HG03565 (cell line): ENCODE results near the gene TMEM266.

Experiments
- ATAC-seq: cut with Tn5 transposase; IDR thresholded peaks from one replicate; pipeline ENCODE4 v1.9.1; 2021; ENCODE audit warnings: mild to moderate bottlenecking, moderate library complexity; ENCODE audit not compliant: unreplicated experiment

The TMEM266 gene

DNA sequence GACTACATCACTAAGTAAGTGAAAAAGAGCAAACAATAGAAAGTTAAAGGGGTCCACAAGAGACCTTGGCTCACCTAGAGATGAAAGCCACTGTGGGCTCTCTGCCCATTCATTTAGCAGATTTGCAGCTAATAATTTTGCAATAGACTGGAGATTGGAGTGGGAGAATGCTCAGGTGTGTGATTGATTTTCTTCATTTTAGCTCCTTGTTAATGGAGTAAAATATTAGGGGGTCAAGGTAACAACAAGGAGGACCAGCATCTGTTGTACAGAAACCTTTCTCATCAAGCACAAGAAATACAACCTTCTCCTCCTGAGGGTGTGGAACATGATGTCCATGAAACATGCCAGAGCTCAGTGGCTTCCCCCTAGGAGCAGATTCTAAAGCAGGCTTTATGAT, 63.2 kb downstream of the TMEM266 start:
- ATAC-seq = no peak

- ATAC-seq = no peak
These were observed 67.4 kb downstream of the TMEM266 start for GRCh38 chr15:76127169-76127568.

DNA sequence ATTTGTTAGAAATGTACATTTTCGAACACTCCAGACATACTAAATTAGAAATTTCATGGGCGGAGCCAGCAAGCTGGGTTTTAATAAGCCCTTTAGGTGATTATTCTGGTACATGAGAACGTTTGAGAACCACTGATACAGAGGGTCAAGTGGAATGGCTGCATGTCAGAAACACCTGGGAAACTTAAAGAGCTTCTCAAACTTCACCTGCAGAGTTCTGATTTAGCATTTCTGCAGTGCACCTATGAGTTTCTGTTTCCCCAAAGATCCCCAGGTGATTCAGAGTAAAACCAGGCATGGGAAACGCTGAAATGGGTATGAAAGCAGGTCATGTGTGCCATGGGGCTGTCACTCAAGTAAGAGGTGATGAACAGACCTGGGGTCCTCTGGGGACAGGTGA, 68.1 kb downstream of the TMEM266 start:
- no peak for ATAC-seq

DNA sequence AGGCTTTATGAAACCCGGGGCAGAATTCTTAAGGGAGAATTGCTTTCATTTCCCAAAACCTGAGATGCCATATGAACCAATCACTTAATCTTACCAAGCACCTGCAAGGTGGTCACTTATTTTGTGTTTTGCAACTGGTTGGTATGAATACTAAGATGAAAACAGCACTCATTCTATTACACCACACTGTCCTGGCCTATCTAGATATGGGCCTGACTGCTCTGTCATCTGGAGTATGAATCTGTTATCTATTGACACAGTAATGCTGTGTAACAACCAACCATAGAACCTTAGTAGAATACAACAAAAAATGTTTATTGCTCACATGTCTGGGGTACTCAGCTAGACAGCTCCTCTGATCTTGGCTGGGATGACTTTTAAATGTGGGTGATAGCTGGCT, 74.8 kb downstream of the TMEM266 start:
- ATAC-seq = no peak

GRCh38 chr15:76135516-76135915, 75.7 kb downstream of the TMEM266 start:
- ATAC-seq = no peak

GRCh38 chr15:76138436-76138835, 78.7 kb downstream of the TMEM266 start:
- no peak for ATAC-seq

- peak; percentile 60 for ATAC-seq
These were observed 79.7 kb downstream of the TMEM266 start for GRCh38 chr15:76139368-76140073.

- no peak for ATAC-seq
These were observed 80.3 kb downstream of the TMEM266 start for GRCh38 chr15:76140074-76140464.

GRCh38 chr15:76146812-76147211, 87.0 kb downstream of the TMEM266 start:
- no peak for ATAC-seq

- ATAC-seq = no peak
These were observed 88.3 kb downstream of the TMEM266 start for GRCh38 chr15:76147906-76148570.

DNA sequence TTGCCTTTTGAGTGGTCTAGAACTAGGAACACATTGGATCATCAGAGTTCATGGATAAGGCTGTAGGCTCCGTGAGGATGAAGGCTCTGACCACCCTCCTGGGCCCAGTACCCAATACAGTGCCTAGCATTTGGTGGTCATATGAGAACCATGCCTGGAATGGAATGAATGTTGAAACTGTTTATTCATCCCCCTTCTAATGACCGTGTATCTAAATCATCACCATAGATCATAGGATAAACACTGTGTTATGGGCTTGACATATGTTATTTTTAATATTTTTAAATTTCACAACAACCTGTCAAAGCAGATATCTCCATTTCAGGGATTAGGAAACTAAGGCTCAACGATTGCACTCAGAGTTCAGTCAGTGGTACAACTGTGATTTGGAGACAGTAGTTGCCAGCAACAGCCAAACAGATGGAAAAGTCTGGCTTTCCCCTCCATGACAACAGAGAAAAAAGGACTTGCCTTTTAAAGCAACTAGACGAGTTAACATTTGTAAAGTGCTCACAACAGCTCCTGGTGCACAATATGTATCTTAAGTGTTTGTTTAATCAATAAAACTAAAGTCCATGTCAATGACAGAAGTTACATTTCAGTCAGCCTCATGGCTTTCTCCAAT, 89.6 kb downstream of the TMEM266 start:
- no peak for ATAC-seq

GRCh38 chr15:76150513-76150912, 90.7 kb downstream of the TMEM266 start:
- ATAC-seq = no peak

DNA sequence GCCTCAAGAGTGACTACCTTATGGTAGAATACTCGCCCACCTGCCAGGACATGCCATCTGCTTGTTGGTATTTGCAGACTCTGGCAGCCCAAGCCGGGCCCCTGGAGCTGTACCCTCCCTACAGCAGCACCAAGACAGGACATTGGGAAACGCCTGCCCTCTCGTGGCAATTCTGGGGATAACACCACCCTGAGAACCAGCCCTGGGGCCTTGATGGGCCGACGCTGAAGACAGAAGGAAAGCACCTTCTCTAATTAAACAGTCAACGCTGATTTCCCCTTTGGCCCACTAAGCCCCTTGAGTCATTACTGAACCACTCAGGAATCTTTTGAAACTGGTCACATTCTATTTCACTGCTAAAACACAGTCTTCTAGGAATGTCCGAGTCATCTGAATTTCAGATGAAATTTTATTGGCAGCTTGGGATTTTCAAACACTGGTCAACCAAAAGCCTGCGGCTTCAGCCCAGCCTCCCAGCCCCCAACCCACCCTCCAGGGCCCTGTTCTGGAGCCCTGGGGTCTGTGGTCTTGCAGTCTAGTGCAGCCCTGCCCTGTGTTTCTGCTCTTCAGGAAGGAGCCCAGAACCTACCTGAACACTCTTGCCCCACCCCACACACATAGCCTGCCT, 91.3 kb downstream of the TMEM266 start:
- ATAC-seq = peak; percentile 85

DNA sequence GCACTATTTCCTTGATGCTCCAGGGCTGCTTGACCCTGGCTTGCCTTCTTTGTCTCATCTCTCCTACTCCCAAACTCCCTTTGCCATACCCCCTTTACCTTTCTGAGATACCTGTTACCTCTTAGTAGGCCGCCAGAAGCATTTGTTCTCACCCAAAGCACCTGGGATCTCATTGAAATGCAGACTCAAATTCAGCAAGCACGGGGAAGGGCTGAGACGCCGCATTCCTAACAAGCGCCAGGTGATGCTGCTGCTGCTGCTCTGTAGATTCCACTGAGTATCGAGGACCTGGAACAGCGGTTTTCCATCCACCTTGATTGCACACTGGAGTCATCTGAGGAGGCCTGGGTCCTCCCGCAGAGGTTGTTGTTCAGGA, 91.8 kb downstream of the TMEM266 start:
- no peak for ATAC-seq

DNA sequence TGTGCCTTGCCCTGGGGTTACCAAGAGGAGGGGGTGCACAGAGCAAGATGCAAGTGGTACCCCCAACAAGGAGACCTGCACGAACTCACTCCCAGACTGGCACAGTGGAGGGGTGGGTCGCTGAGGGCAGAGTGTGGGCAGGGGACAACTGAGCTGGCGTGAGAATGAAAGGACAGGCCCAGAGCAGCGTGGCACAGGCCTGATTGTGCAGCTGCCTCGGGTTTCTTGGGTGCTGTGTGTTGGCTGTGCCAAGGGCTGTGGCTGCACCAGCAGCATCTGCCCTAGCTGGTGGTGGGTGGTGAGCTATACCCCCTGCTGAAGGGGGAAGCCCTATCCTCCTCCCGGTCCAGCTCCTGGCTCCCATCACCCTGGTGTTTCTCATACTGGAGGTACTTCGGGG, 92.4 kb downstream of the TMEM266 start:
- no peak for ATAC-seq

DNA sequence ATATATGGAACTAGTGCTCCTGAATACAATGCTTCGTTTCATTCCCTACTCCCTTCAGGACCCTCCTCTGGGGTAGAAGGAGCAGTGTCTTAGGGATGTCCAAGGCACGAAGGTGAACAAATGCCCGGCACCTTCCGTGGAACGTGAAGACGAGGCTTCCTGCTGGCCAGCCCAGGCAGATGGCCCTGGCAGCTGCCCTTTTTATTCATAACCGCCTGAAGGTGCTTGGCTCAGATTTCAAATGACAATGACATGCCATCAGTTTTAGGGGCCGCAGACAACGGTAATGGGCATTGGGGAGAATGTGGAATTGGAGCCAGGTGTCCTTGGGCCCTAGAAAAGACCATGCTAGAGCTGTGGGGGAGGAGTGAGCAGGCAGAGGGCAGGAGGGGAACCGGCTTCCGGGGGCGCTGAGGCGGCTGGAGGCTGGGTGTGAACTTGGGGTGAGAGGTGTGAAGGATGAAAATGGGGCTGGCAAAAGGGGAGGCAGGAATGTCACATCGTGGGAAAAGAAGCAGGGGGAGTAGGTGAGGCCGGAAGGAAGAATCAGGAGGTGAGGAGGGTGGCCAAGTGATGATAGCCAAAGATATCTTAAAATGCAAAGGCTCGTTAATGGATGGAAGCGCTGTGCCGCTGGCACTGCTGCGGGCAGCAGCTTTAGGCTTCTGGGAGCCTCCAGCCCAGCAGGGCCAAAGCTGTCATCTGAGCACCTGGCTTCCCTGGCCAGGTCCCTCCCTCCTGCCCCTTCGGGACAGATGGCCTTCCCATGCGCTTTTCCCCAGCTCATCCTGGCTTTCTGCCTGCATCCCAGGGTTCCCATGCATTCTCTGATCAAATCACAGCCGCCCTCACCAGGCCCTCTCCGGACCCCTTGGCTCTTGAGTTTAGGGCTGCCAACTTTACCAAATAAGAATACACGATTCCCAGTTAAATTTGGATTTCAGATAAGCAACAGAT, 93.7 kb downstream of the TMEM266 start:
- ATAC-seq = no peak

DNA sequence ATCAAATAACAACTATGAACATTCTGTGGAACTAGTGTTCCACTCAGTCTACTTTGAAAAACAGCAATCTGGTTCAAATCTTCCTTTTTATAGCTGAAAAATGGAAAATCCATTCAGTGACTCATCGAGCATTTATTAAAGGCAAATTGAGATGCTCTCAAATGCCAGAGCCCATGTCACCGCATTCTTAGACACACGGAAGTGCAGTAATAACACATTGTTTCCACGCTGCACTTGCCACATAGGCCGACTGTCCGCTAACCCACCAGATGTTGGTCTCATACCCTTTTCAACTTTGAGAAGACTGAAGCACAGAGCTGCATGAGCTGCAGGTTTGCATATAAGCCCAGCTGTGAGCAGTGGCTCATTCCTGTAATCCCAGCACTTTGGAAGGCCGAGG, 95.9 kb downstream of the TMEM266 start:
- no peak for ATAC-seq

DNA sequence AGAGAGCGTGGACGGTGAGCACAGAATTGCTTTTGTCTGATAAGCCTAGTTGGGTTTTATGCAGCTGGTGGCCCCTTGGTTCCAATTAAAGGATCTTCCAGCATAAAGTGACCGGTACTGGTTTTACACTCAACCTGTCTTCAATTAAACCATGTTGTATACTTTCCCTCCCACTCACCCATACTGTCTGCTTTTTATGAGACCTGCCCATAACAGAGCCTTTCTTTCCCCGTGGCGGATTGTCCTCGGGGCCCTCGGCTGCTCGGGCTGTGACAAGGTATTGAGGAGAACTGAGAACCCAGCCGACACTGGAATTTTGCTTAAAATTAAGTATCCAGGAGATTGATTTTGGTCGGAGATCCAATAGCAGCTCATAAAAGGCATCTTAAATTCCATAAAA, 98.4 kb downstream of the TMEM266 start:
- ATAC-seq = no peak

GRCh38 chr15:76158815-76159214, 99.0 kb downstream of the TMEM266 start:
- ATAC-seq = no peak

DNA sequence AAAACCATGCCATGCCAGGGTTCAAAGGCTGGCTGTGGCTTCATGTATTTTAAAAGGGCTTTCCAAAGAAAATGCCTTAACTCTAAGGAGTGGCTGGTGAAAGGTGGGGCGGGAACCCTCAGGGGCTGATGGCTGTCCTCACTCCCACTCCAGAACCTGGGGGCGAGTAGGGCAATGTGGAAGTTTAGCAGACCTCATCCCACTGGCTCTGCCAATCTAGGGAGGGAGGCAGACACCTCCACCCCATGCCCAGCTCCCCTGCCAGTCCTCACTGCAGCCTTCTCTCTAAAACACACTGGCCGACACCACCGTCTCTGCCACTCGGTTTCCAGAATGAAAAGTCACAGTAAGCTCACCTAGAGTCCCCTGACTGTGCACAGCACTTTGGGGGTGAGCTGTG, 99.5 kb downstream of the TMEM266 start:
- no peak for ATAC-seq
